LNCaP clone FGC (cell line): ENCODE data around the gene BRD1.
A peak's percentile ranks its signal among the peaks of the same experiment; 100 is the strongest.

Experiments used
- DNase-seq: peaks from one replicate; pipeline ENCODE4 v3.0.0-alpha.2; 2011; ENCODE audit warnings: low read depth
- H3K4me3 ChIP-seq: 2 replicates; pipeline ENCODE4 v1.5.1; 2011; ENCODE audit warnings: mild to moderate bottlenecking, low read depth, low read length, control low read depth
- TF ChIP-seq, protein P1 (sequence below): IDR thresholded peaks from 2 replicates; pipeline ENCODE4 v1.5.1; 2012; ENCODE audit warnings: mild to moderate bottlenecking; ENCODE audit not compliant: control insufficient read depth, insufficient read depth; ENCODE audit errors: extremely low read depth

Gene BRD1

DNA sequence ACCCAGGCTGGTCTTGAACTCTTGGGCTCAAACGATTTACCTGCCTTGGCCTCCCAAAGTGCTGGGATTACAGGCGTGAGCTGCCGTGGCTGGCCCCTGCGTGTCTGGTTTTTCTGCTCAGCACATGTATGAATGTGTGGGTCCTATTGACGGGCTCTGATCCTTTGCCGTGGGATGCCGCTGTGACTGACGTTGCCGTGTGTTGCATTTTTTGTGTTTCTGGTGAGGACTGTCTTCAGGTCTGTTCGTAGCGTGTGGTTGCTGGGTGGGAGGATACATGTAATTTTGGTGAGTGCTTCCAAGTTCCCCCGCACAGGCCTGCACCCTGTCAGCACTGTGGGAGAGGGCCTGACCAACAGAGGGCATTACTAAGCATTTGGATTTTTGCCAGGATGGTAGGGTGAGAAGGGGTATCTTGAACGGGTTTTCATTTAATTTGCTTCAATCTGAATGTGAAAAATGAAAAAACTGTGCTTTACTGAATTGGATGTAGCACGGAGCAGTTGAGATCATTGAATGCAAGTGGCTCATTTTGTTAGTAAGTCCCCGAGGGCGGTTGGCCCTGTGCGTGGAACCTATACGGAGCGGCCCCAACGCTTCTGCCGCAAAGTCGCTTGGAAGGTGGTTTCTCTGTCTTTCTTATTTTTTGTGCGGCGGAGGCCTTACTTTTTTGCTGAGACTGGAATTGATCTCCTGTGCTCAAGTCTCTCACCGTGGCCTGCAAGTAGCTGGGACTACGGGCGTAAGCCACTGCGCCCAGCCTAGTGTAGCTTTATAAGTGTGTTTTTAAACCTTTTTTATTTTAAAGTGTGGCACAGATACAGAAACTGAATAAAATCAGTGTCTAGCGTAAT is 34.2 kb upstream of the BRD1 start:
- H3K4me3 ChIP-seq: no peak overlapping the region
- DNase-seq: no peak
- TF ChIP-seq, protein P1, sequence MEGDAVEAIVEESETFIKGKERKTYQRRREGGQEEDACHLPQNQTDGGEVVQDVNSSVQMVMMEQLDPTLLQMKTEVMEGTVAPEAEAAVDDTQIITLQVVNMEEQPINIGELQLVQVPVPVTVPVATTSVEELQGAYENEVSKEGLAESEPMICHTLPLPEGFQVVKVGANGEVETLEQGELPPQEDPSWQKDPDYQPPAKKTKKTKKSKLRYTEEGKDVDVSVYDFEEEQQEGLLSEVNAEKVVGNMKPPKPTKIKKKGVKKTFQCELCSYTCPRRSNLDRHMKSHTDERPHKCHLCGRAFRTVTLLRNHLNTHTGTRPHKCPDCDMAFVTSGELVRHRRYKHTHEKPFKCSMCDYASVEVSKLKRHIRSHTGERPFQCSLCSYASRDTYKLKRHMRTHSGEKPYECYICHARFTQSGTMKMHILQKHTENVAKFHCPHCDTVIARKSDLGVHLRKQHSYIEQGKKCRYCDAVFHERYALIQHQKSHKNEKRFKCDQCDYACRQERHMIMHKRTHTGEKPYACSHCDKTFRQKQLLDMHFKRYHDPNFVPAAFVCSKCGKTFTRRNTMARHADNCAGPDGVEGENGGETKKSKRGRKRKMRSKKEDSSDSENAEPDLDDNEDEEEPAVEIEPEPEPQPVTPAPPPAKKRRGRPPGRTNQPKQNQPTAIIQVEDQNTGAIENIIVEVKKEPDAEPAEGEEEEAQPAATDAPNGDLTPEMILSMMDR: no peak

DNA sequence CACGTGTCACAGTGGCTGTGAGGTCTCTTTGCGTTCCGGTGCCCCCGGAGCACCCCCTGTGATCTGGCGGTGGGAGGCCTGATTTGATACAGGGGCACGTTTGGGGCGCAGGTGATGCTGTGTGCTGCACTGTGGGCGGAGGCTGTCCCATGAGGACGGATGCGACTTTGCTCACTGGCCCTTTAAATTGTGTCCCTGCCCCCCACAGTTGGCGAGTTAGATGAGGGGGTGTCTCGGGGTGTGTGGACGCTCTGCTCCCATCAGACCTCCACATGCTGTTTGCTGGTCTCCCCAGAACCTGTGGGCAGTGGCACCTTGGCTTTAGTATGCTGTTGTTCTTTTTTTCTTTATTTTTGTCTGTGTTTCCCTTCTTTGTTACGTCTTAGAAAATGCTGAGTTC is 31.2 kb upstream of the BRD1 start:
- no peak overlapping the region for H3K4me3 ChIP-seq
- TF ChIP-seq, protein P1: no peak
- DNase-seq: no peak

DNA sequence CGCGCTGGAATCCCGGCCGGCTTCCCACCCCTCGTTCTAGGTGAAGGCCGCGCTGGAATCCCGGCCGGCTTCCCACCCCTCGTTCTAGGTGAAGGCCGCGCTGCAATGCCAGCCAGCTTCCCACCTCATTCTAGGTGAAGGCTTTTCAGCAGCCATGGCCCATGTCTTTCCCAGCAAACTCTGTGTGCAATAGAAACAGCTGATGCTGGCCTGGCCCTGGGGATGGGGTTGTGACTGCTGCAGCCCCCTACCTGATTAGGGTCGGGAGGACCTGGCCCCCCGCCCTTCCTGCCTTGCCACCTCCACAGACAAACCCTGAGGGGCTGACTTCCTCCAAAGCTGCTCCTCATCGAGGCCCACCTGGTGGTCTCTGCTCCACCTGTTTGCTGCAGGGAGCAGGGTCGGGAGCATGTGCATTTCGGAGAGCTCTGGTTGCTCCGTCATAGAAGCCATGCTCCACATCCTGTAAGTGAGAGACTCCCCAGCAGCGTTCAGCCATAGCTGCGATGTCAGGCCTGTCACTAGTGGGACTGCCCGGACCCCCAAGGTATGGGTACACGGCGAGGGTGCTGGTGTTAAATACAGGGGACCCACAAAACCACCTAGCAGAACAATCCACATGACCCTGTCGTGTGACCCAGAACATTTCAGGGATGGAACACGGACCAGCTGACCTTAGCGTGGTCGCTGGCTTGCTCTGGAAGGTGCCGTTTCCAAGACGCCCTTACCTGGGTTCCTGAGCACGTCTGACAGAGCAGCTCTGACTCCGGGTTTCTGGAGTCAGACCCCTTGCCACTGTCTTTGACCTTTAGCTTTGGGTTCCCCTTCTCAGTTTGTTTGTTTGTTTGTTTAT is 29.3 kb upstream of the BRD1 start:
- DNase-seq: no peak
- no peak overlapping the region for H3K4me3 ChIP-seq
- TF ChIP-seq, protein P1: no peak

- TF ChIP-seq, protein P1: no peak
- H3K4me3 ChIP-seq: peak overlapping the region; percentile 84
- DNase-seq: no peak
Observed at GRCh38 chr22:49856343-49856742, 28.7 kb upstream of the BRD1 start.

DNA sequence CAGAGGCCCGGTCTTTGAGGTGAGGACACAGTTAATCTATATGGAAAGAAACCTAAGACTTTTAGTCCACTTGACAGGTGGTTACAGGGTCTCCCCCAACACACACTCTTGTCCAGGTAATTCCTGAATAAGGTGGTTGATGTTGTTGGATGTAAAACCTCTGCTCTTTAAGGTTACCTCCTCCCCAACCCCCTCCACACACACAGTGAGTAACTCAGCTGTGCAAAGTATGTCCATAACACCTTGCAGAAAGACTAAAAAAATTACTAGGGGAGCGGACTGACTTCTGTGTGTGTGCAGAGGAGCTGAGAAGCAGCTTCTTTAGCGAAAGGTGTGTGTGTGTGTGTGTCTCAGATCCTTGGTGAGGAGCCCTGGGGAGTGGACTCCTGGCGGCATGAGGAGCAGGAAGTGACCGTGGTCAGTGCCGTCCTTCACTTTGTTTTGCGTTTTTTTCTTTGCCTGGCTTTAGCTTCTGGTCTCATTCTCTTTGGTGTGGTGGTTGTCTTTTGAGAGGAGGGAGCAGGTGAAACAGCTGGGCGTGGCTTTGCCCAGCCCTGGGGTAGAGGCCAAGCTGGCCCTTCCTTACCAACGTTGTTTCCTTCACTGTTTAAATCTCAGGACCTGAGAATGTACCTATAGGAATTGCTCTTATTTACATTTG is 27.7 kb upstream of the BRD1 start:
- peak; percentile 63 for DNase-seq
- H3K4me3 ChIP-seq: peak overlapping the region; percentile 84
- TF ChIP-seq, protein P1: no peak

DNA sequence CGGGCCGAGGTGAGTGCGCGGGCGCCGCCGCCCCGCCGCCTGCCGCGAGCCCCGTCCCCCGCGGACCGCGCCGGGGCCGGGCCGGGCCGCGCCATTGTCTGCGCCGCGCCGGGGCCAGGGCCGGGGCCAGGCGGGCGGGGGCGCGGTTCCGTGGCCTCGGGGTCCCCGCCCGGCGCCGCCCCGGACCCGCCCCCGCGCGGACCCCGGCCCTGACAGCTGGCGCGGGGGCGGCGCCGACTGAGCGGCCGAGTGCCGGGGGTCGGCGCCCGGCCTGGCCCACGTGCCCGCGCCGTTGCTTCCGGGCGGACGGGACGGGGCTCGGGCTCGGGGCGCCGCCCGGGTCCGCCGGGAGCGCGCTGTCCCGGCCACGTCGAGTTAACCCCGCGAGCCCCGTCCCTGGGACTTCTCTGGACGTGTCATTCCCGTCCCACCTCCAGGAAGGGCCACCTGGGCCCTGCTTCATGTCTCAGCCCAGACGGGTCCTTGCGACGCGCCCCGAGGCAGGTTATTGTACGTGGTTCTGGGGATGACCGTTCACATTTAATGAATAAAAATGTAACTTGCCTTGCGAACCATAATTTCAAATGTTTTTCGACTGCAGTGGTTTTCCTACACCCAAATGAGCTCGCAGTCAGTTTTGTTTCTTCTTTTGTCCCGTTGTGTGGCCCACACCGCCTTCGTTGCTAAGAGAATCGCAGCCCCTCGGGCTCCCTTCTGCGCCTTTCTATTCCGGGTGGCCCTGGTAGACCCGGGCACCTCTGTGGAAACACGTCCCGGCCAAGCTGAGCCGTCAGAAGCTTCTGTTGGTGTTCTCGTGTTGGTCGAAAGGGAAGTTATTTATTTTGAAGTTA is 26.5 kb upstream of the BRD1 start:
- peak overlapping the region; percentile 84 for H3K4me3 ChIP-seq
- no peak for DNase-seq
- TF ChIP-seq, protein P1: no peak
